Peyer's patch (tissue), 4 donors: ENCODE results near the gene GOLGA6L10.
"Not testable (repeated sequence)": the region's sequence is repeated elsewhere in the genome, so short reads cannot be mapped to it uniquely, and the experiment has no call there.

ENCODE experiments used
- POLR2A ChIP-seq, 2 donors: fragments of 450-650 bp; IDR thresholded peaks; one replicate each; pipeline ENCODE4 v1.5.1; 2017; ENCODE audit warnings: antibody characterized with exemption in 2 of 2, mild to moderate bottlenecking in 2 of 2, moderate library complexity in 2 of 2
- TF ChIP-seq, protein P1 (sequence below), 6 experiments: fragments of 450-650 bp in 4 of 6; fragments of 200-600 bp in 2 of 6; sonication (generic) in 1 of 6; IDR thresholded peaks; one replicate each; pipeline ENCODE4 v1.5.1; 2017 to 2019; ENCODE audit warnings: antibody characterized with exemption in 6 of 6, mild to moderate bottlenecking in 3 of 6, moderate library complexity in 1 of 6

DNA sequence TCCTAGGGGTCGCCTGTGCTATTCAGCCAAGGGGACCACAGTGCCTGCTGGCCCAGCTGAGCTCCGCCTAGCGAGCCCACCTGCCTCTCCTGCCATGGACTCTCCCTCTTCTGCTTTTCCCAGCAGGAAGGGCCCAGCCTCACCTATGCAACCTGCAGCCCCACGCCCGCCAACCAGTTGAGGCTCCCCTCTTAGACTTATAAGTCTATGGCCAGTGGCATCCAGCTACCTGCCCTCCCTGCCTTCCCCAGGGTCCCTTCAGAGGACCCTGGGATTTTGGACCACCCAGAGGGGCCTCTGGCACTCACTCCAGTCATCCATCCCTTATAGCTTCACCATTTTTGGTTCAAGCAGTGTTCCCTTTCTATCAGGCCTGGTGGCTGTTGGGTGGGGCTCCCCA is 12.2 kb downstream of the GOLGA6L10 start:
- TF ChIP-seq, protein P1, sequence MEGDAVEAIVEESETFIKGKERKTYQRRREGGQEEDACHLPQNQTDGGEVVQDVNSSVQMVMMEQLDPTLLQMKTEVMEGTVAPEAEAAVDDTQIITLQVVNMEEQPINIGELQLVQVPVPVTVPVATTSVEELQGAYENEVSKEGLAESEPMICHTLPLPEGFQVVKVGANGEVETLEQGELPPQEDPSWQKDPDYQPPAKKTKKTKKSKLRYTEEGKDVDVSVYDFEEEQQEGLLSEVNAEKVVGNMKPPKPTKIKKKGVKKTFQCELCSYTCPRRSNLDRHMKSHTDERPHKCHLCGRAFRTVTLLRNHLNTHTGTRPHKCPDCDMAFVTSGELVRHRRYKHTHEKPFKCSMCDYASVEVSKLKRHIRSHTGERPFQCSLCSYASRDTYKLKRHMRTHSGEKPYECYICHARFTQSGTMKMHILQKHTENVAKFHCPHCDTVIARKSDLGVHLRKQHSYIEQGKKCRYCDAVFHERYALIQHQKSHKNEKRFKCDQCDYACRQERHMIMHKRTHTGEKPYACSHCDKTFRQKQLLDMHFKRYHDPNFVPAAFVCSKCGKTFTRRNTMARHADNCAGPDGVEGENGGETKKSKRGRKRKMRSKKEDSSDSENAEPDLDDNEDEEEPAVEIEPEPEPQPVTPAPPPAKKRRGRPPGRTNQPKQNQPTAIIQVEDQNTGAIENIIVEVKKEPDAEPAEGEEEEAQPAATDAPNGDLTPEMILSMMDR (IDR thresholded peaks at IDR 0.05): not testable (repeated sequence)
- TF ChIP-seq POLR2A (IDR thresholded peaks at IDR 0.05): not testable (repeated sequence)
